Vagina (tissue), 2 donors: Measurements from ENCODE around the gene IL3RA.

ENCODE experiments used
- CTCF ChIP-seq, 3 experiments: fragments of 450-650 bp in 2 of 3; fragments of 200-600 bp in 1 of 3; sonication (generic) in 1 of 3; IDR thresholded peaks; one replicate each; pipeline ENCODE4 v1.5.1; 2017 to 2019; ENCODE audit warnings: antibody characterized with exemption in 3 of 3, mild to moderate bottlenecking in 2 of 3, moderate library complexity in 2 of 3
- POLR2A ChIP-seq, 2 donors: fragments of 450-650 bp; IDR thresholded peaks; one replicate each; pipeline ENCODE4 v1.6.1; 2017; ENCODE audit warnings: antibody characterized with exemption in 2 of 2, mild to moderate bottlenecking in 2 of 2, moderate library complexity in 2 of 2
- POLR2AphosphoS5 ChIP-seq, 2 donors: sonication (generic); formaldehyde crosslinking; IDR thresholded peaks; one replicate each; pipeline ENCODE4 v1.9.0; 2017; ENCODE audit warnings: antibody characterized with exemption in 2 of 2, mild to moderate bottlenecking in 2 of 2, low read depth in 1 of 2; ENCODE audit not compliant: insufficient read depth in 1 of 2

- no peak for TF ChIP-seq CTCF (IDR thresholded peaks at IDR 0.05)
- no peak for TF ChIP-seq POLR2AphosphoS5 (IDR thresholded peaks at IDR 0.05; ENCODE audit: insufficient read depth in 1 of 2, low read depth in 1 of 2)
- TF ChIP-seq POLR2A (IDR thresholded peaks at IDR 0.05), result no peak
These were observed 579 bp downstream of the IL3RA start for GRCh38 chrX:1336948-1337779.
